ENCODE data around the gene SV2C. TPM values are rescaled to one million over a fixed set of nuclear protein-coding genes. Genes with fewer than 3 reads are reported as not detected.

Gene SV2C
- total RNA-seq, 1 experiment from 2014 or later: not detected

DNA sequence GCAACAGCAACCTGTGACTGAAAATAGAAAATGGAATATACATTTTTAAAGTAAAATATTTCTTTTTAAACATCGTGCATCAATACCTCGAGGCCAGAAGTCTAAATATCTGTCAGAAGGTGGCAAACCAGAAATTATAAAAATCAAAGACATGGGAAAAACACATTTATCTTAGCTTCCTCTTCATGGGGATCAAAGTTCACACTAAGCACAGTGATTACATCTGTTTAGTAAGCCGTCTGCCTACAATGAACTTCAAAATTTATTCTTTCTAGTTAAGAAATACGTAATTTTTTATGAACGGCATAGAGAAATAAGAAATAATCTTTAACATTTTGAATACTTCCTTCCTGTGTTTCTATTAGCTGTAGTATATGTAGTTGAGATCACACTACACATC, 17.9 kb upstream of the SV2C start:
- H3K4me3 ChIP-seq (replicated peaks in 1 of 2; ENCODE audit: low read depth in 1 of 2, low read length in 2 of 2): no peak overlapping the region
- ChIA-PET CTCF (interaction anchor here (0.7 kb wide), 1 partner anchor 110 kb away, joined by 3 read pairs; no protein-coding TSS in a partner anchor), POLR2A (no interaction called here), RAD21 (ENCODE audit: low non-redundant PET in 1 of 2, low total read pairs in 2 of 2, uncharacterized antibody in 2 of 2, unreplicated experiment in 2 of 2) (no interaction called here)
- intact Hi-C loops (cut with micrococcal nuclease): no loop called here
- H3K9me2 ChIP-seq (ENCODE audit: insufficient read depth): no peaks in the 10 kb centered on the region
- H3K36me3 ChIP-seq (ENCODE audit: control insufficient read depth in 1 of 2, insufficient read depth in 2 of 2, low read length in 2 of 2): no peaks in the 10 kb centered on the region
- H3K9ac ChIP-seq (ENCODE audit: low read length): no peak overlapping the region
- H3K79me2 ChIP-seq (ENCODE audit: insufficient read depth, low read length): no peaks in the 10 kb centered on the region
- H3K4me2 ChIP-seq (ENCODE audit: low read length): no peak overlapping the region
- H4K20me1 ChIP-seq (ENCODE audit: insufficient read depth): no peaks in the 10 kb centered on the region; the same call in 1 of the 2 replicates
- ATAC-seq (no peak), DNase-seq (ENCODE audit: low read depth, low spot score) (no peak)
- no TSS peak for BruUV-seq (replicated peaks)
- peaks cover 11% of the 10 kb centered on the region for H3K27me3 ChIP-seq (ENCODE audit: insufficient read depth, low read length)
- H3K4me1 ChIP-seq (ENCODE audit: control insufficient read depth in 1 of 2, insufficient read depth in 2 of 2, low read length in 2 of 2): no peaks in the 10 kb centered on the region
- no peak for TF ChIP-seq POLR2AphosphoS5 (IDR thresholded peaks at IDR 0.05; ENCODE audit: low read depth, low read length)
- TF ChIP-seq CEBPB (IDR thresholded peaks at IDR 0.05; ENCODE audit: low read depth): no peak
- H2AFZ ChIP-seq (ENCODE audit: low read depth, low read length, poor library complexity, severe bottlenecking): no peak overlapping the region
- no peak overlapping the region for H3K27ac ChIP-seq (ENCODE audit: low read depth, low read length)
- H3K9me3 ChIP-seq (ENCODE audit: control insufficient read depth in 1 of 2, insufficient read depth in 1 of 2, low read depth in 1 of 2, low read length in 2 of 2): no peaks in the 10 kb centered on the region

DNA sequence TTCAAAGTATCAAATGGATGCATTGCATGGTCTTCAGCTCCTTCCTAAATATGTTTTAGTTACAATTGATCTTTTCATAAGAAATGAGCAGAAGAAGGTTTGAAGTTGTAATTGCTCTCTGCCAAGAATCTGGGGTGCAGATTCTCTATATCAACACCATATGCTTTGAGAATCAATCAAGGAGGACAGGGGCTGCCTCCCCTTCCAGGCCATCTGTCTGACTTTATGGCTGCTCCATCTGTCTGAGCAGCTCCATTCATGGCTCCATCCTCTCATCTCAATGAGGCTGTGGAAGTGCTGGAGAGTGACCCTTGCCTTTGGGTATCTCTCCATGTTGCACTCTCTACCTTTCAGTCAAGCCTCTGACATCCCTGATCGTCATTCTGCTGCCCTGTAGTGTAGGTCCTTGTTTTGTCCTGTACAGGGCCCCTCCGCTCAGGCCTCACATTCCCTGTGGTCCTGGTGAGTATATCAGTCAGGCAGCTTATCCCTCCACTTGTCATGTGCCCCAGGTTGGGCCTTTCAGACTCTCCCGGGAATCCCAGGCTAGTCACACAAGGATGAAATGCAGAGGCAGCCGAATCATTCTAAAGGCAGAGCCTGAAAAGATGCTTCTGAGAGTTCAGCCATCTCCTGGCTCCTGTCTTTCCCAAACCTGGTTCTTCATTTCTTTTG, 14.0 kb upstream of the SV2C start:
- ChIA-PET RAD21 (ENCODE audit: low non-redundant PET in 1 of 2, low total read pairs in 2 of 2, uncharacterized antibody in 2 of 2, unreplicated experiment in 2 of 2) (no interaction called here), CTCF (no interaction called here), POLR2A (no interaction called here)
- Histone ChIP-seq H3K27me3 (ENCODE audit: insufficient read depth, low read length) (peaks cover 8% of the 10 kb centered on the region), H3K79me2 (ENCODE audit: insufficient read depth, low read length) (no peaks in the 10 kb centered on the region), H4K20me1 (ENCODE audit: insufficient read depth) (no peaks in the 10 kb centered on the region; the same call in 1 of the 2 replicates), H3K36me3 (ENCODE audit: control insufficient read depth in 1 of 2, insufficient read depth in 2 of 2, low read length in 2 of 2) (no peaks in the 10 kb centered on the region), H3K4me2 (ENCODE audit: low read length) (no peak overlapping the region), H3K9me3 (ENCODE audit: control insufficient read depth in 1 of 2, insufficient read depth in 1 of 2, low read depth in 1 of 2, low read length in 2 of 2) (no peaks in the 10 kb centered on the region), H3K9ac (ENCODE audit: low read length) (no peak overlapping the region), H2AFZ (ENCODE audit: low read depth, low read length, poor library complexity, severe bottlenecking) (no peak overlapping the region), H3K27ac (ENCODE audit: low read depth, low read length) (no peak overlapping the region), H3K4me3 (replicated peaks in 1 of 2; ENCODE audit: low read depth in 1 of 2, low read length in 2 of 2) (no peak overlapping the region), H3K4me1 (ENCODE audit: control insufficient read depth in 1 of 2, insufficient read depth in 2 of 2, low read length in 2 of 2) (no peaks in the 10 kb centered on the region), H3K9me2 (ENCODE audit: insufficient read depth) (no peaks in the 10 kb centered on the region)
- intact Hi-C loops (cut with micrococcal nuclease): no loop called here
- ATAC-seq: no peak
- no TSS peak for BruUV-seq (replicated peaks)
- TF ChIP-seq, protein P1, sequence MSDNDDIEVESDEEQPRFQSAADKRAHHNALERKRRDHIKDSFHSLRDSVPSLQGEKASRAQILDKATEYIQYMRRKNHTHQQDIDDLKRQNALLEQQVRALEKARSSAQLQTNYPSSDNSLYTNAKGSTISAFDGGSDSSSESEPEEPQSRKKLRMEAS (IDR thresholded peaks at IDR 0.05): no peak
- TF ChIP-seq EZH2 (IDR thresholded peaks at IDR 0.05) (no peak), EZH2phosphoT487 (IDR thresholded peaks at IDR 0.05; ENCODE audit: borderline replicate concordance) (no peak), SIN3A (IDR thresholded peaks at IDR 0.05; ENCODE audit: low read depth) (no peak)
- TF ChIP-seq, protein P2, sequence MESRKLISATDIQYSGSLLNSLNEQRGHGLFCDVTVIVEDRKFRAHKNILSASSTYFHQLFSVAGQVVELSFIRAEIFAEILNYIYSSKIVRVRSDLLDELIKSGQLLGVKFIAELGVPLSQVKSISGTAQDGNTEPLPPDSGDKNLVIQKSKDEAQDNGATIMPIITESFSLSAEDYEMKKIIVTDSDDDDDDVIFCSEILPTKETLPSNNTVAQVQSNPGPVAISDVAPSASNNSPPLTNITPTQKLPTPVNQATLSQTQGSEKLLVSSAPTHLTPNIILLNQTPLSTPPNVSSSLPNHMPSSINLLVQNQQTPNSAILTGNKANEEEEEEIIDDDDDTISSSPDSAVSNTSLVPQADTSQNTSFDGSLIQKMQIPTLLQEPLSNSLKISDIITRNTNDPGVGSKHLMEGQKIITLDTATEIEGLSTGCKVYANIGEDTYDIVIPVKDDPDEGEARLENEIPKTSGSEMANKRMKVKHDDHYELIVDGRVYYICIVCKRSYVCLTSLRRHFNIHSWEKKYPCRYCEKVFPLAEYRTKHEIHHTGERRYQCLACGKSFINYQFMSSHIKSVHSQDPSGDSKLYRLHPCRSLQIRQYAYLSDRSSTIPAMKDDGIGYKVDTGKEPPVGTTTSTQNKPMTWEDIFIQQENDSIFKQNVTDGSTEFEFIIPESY (IDR thresholded peaks at IDR 0.05; ENCODE audit: extremely low read depth, insufficient replicate concordance, low read length): no peak
- DNase-seq (ENCODE audit: low read depth, low spot score): no peak

Measured in HCT116 (cell line).